Astrocyte (in vitro differentiated cells and primary cell): Measurements from ENCODE around the gene STK39. TPM values are rescaled to one million over a fixed set of nuclear protein-coding genes. Genes with fewer than 3 reads are reported as not detected.

Experiments used
- DNase-seq: peaks from one replicate; pipeline ENCODE4 v3.0.0-alpha.2; 2010; ENCODE audit warnings: low read depth
- FAIRE-seq: peaks from 2 replicates; lab custom pipeline; 2011; peaks lifted over from hg19 to GRCh38; lab: Jason Lieb, UNC
- H2AFZ ChIP-seq: 2 replicates; pipeline ENCODE4 v1.6.0; 2012; ENCODE audit warnings: low read depth, low read length, inconsistent platforms
- H3K27ac ChIP-seq: 2 replicates; pipeline ENCODE4 v1.5.1; 2011; ENCODE audit warnings: low read depth, low read length, inconsistent platforms
- H3K27me3 ChIP-seq: 2 replicates; pipeline ENCODE4 v1.6.0; 2011; ENCODE audit warnings: low read length, inconsistent platforms; ENCODE audit not compliant: insufficient read depth
- H3K36me3 ChIP-seq: 2 replicates; pipeline ENCODE4 v1.5.1; 2011; ENCODE audit warnings: low read length, inconsistent platforms; ENCODE audit not compliant: insufficient read depth
- H3K4me1 ChIP-seq: 2 replicates; pipeline ENCODE4 v1.5.1; 2011; ENCODE audit warnings: low read length, inconsistent platforms; ENCODE audit not compliant: insufficient read depth
- H3K4me2 ChIP-seq: 2 replicates; pipeline ENCODE4 v1.6.0; 2012; ENCODE audit warnings: low read length, inconsistent platforms
- H3K4me3 ChIP-seq: 2 replicates; pipeline ENCODE4 v1.5.1; 2011; ENCODE audit warnings: low read depth, mild to moderate bottlenecking, low read length, inconsistent platforms; ENCODE audit not compliant: insufficient read depth
- H3K79me2 ChIP-seq: 2 replicates; pipeline ENCODE4 v1.6.0; 2012; ENCODE audit warnings: mild to moderate bottlenecking, low read length, inconsistent platforms; ENCODE audit not compliant: insufficient read depth
- H3K9ac ChIP-seq: 2 replicates; pipeline ENCODE4 v1.6.0; 2012; ENCODE audit warnings: mild to moderate bottlenecking, low read length, inconsistent platforms
- H3K9me3 ChIP-seq: 2 replicates; pipeline ENCODE4 v1.5.1; 2012; ENCODE audit warnings: low read depth, mild to moderate bottlenecking, low read length, inconsistent platforms; ENCODE audit not compliant: insufficient read depth
- H4K20me1 ChIP-seq: 2 replicates; pipeline ENCODE4 v1.6.0; 2012; ENCODE audit warnings: low read length, inconsistent platforms; ENCODE audit not compliant: insufficient read depth
- H3K27ac Mint-ChIP-seq: one replicate; pipeline ENCODE4 v1.8.0; 2021; ENCODE audit warnings: mild to moderate bottlenecking, mixed read lengths; ENCODE audit not compliant: unreplicated experiment
- H3K27me3 Mint-ChIP-seq: one replicate; pipeline ENCODE4 v1.8.0; 2021; ENCODE audit warnings: low read depth, mixed read lengths; ENCODE audit not compliant: unreplicated experiment
- H3K36me3 Mint-ChIP-seq: one replicate; pipeline ENCODE4 v1.8.0; 2021; ENCODE audit warnings: low read depth, mixed read lengths; ENCODE audit not compliant: unreplicated experiment
- H3K4me1 Mint-ChIP-seq: one replicate; pipeline ENCODE4 v1.8.0; 2021; ENCODE audit warnings: low read depth, mixed read lengths; ENCODE audit not compliant: unreplicated experiment
- H3K4me3 Mint-ChIP-seq: one replicate; pipeline ENCODE4 v1.8.0; 2021; ENCODE audit warnings: mild to moderate bottlenecking, moderate library complexity, mixed read lengths; ENCODE audit not compliant: unreplicated experiment
- H3K9me3 Mint-ChIP-seq: one replicate; pipeline ENCODE4 v1.8.0; 2021; ENCODE audit warnings: mild to moderate bottlenecking, mixed read lengths; ENCODE audit not compliant: unreplicated experiment
- EZH2 ChIP-seq: IDR thresholded peaks from 2 replicates; pipeline ENCODE4 v1.6.1; 2012; ENCODE audit warnings: mild to moderate bottlenecking, low read length, inconsistent platforms; ENCODE audit not compliant: insufficient read depth
- total RNA-seq: library from RNA; stranded (reverse); gene quantifications from 2 replicates; pipeline ENCODE4 v1.2.1, GENCODE V29; 2021
- TF ChIP-seq, protein P1 (sequence below): IDR thresholded peaks from 2 replicates; pipeline ENCODE4 v1.5.1; 2011; ENCODE audit warnings: low read depth, mild to moderate bottlenecking, inconsistent platforms, low read length, moderate library complexity; ENCODE audit not compliant: insufficient read depth

Gene STK39
- total RNA-seq, 1 donor from 2014 or later: 23.4 TPM

DNA sequence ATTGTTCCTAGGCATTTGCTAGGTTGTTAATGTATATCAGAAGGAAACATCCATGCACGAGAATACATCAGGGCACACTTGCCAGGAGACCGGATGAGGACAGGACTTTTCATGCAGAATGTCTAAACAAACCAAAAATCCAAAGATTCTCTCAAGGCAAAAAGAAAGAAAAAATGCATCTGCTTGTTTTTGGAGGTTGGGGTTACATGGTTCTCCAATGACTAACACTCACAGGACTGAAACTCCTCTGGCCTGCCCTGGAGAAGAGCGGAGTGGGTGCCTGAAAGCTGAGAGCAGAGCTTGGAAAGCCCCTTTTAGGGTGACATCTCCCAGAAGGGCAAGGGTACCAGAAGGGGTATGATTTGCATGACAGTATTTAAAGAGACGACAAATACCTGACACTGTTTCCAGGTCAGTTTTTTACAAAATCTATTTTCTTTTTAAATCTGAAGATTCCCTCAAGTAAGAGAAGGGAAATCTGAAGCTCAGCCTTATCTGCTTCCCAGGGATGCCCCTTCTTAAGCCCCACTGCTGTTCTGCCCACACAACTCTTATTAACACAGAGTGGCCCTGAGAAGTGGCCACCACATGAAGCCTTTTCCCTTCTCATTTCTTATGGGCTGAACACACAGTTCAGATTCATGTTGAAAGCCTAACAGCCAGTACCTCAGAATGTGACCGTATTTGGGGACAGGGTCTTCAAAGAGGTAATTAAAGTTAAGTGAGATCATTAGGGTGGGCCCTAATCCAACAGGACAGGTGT, 216.4 kb downstream of the STK39 start:
- Histone ChIP-seq H2AFZ (no peak overlapping the region), H3K27ac (peak overlapping the region; percentile 69), H3K4me3 (no peak overlapping the region), H3K4me2 (peak overlapping the region; percentile 40), H3K79me2 (no peaks in the 10 kb centered on the region), H3K4me1 (peaks cover 9% of the 10 kb centered on the region), H3K9ac (peak overlapping the region; percentile 54), H3K27me3 (no peaks in the 10 kb centered on the region), H3K9me3 (no peaks in the 10 kb centered on the region), H3K36me3 (no peaks in the 10 kb centered on the region), H4K20me1 (no peaks in the 10 kb centered on the region)
- Mint-ChIP-seq H3K4me1 (peaks cover 14% of the 10 kb centered on the region), H3K27me3 (no peaks in the 10 kb centered on the region), H3K9me3 (no peaks in the 10 kb centered on the region), H3K36me3 (peaks cover 3% of the 10 kb centered on the region), H3K27ac (peak overlapping the region; percentile 73), H3K4me3 (no peak overlapping the region)
- peak; percentile 60 for FAIRE-seq
- TF ChIP-seq, protein P1, sequence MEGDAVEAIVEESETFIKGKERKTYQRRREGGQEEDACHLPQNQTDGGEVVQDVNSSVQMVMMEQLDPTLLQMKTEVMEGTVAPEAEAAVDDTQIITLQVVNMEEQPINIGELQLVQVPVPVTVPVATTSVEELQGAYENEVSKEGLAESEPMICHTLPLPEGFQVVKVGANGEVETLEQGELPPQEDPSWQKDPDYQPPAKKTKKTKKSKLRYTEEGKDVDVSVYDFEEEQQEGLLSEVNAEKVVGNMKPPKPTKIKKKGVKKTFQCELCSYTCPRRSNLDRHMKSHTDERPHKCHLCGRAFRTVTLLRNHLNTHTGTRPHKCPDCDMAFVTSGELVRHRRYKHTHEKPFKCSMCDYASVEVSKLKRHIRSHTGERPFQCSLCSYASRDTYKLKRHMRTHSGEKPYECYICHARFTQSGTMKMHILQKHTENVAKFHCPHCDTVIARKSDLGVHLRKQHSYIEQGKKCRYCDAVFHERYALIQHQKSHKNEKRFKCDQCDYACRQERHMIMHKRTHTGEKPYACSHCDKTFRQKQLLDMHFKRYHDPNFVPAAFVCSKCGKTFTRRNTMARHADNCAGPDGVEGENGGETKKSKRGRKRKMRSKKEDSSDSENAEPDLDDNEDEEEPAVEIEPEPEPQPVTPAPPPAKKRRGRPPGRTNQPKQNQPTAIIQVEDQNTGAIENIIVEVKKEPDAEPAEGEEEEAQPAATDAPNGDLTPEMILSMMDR: no peak
- no peak for TF ChIP-seq EZH2
- DNase-seq: peak; percentile 85

DNA sequence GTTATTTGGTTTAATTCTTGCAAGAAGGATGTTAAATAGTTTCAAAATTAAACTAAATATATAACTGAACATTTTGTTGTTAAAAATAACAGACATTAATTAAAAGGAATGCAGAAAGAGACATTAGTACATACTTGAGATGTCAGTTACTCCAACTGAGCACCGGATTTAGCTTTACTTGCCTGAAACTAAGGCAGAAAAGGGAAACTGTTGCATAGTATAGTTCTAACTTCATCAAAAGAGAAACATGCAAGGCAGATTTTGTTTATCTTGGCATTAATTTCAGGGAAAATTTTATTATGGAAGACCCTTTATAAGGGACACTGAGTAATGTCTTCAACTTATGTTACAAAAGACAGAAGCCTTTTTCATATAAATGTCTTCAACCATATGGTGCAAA, 218.3 kb downstream of the STK39 start:
- Histone ChIP-seq H3K9me3 (no peaks in the 10 kb centered on the region), H3K36me3 (peaks cover 6% of the 10 kb centered on the region), H3K79me2 (no peaks in the 10 kb centered on the region), H3K4me2 (no peak overlapping the region), H4K20me1 (no peaks in the 10 kb centered on the region), H2AFZ (no peak overlapping the region), H3K27me3 (no peaks in the 10 kb centered on the region), H3K9ac (no peak overlapping the region), H3K4me3 (no peak overlapping the region), H3K27ac (no peak overlapping the region), H3K4me1 (peaks cover 9% of the 10 kb centered on the region)
- H3K4me1 Mint-ChIP-seq: peaks cover 14% of the 10 kb centered on the region
- FAIRE-seq: no peak
- H3K27me3 Mint-ChIP-seq: no peaks in the 10 kb centered on the region
- DNase-seq: no peak
- TF ChIP-seq, protein P1: no peak
- no peak for TF ChIP-seq EZH2
- H3K9me3 Mint-ChIP-seq: no peaks in the 10 kb centered on the region
- H3K4me3 Mint-ChIP-seq: no peak overlapping the region
- H3K27ac Mint-ChIP-seq: no peak overlapping the region
- peaks cover 9% of the 10 kb centered on the region for H3K36me3 Mint-ChIP-seq

- no peaks in the 10 kb centered on the region for H3K9me3 Mint-ChIP-seq
- peaks cover 9% of the 10 kb centered on the region for H3K36me3 Mint-ChIP-seq
- no peak overlapping the region for H3K27ac Mint-ChIP-seq
- H3K9ac ChIP-seq: no peak overlapping the region
- TF ChIP-seq EZH2: no peak
- TF ChIP-seq, protein P1: no peak
- H3K36me3 ChIP-seq: peaks cover 6% of the 10 kb centered on the region
- DNase-seq (no peak), FAIRE-seq (no peak)
- H4K20me1 ChIP-seq: no peaks in the 10 kb centered on the region
- no peaks in the 10 kb centered on the region for H3K79me2 ChIP-seq
- H2AFZ ChIP-seq: no peak overlapping the region
- no peaks in the 10 kb centered on the region for H3K9me3 ChIP-seq
- H3K4me1 ChIP-seq: peaks cover 9% of the 10 kb centered on the region
- H3K27me3 Mint-ChIP-seq: no peaks in the 10 kb centered on the region
- no peaks in the 10 kb centered on the region for H3K27me3 ChIP-seq
- H3K4me2 ChIP-seq: no peak overlapping the region
- H3K4me3 Mint-ChIP-seq: no peak overlapping the region
- H3K27ac ChIP-seq: no peak overlapping the region
- no peak overlapping the region for H3K4me3 ChIP-seq
- peaks cover 14% of the 10 kb centered on the region for H3K4me1 Mint-ChIP-seq
Observed at GRCh38 chr2:168028362-168028761, 219.0 kb downstream of the STK39 start.
